Suprapubic skin (tissue), 3 donors: ENCODE data around the gene PITRM1.

Experiments
- EP300 ChIP-seq: sonication (generic); formaldehyde crosslinking; IDR thresholded peaks from one replicate; pipeline ENCODE4 v1.6.1; 2017; ENCODE audit warnings: antibody characterized with exemption
- POLR2A ChIP-seq, 2 donors: fragments of 450-650 bp; IDR thresholded peaks; one replicate each; pipeline ENCODE4 v1.6.1; 2017; ENCODE audit warnings: antibody characterized with exemption in 2 of 2, mild to moderate bottlenecking in 2 of 2, moderate library complexity in 2 of 2
- TF ChIP-seq, protein P1 (sequence below), 2 donors: fragments of 200-600 bp in 1 of 2; fragments of 450-650 bp in 1 of 2; sonication (generic) in 1 of 2; IDR thresholded peaks; one replicate each; pipeline ENCODE4 v1.5.1; 2016 to 2019; ENCODE audit warnings: antibody characterized with exemption in 2 of 2, mild to moderate bottlenecking in 1 of 2, moderate library complexity in 1 of 2

GRCh38 chr10:3169271-3169670 lies 3.3 kb downstream of the PITRM1 start:
- TF ChIP-seq, protein P1, sequence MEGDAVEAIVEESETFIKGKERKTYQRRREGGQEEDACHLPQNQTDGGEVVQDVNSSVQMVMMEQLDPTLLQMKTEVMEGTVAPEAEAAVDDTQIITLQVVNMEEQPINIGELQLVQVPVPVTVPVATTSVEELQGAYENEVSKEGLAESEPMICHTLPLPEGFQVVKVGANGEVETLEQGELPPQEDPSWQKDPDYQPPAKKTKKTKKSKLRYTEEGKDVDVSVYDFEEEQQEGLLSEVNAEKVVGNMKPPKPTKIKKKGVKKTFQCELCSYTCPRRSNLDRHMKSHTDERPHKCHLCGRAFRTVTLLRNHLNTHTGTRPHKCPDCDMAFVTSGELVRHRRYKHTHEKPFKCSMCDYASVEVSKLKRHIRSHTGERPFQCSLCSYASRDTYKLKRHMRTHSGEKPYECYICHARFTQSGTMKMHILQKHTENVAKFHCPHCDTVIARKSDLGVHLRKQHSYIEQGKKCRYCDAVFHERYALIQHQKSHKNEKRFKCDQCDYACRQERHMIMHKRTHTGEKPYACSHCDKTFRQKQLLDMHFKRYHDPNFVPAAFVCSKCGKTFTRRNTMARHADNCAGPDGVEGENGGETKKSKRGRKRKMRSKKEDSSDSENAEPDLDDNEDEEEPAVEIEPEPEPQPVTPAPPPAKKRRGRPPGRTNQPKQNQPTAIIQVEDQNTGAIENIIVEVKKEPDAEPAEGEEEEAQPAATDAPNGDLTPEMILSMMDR (IDR thresholded peaks at IDR 0.05): no peak
- TF ChIP-seq POLR2A (IDR thresholded peaks at IDR 0.05) (no peak), EP300 (no peak)
